Measurements from ENCODE around the gene ACR. TPM values are rescaled to one million over a fixed set of nuclear protein-coding genes. Genes with fewer than 3 reads are reported as not detected.

ACR gene
- total and polyA plus RNA-seq, 2 experiments from 2014 or later, result not detected

Small RNAs within 50 kb of the gene (small RNA-seq; reads per million reads assigned to genes)
- gene RNU6-409P (ENCODE audit: low read depth, low replicate concordance), result not detected

Other genes starting within 250 kb of the ACR start
- gene LMF2, start 230.5 kb upstream of the ACR start, total RNA-seq (2014; rRNA removed; shearing (Covaris generic)), result 95.0 and 124 TPM in 2 replicates
- 101 and 106 TPM in 2 replicates for gene LMF2, start 230.5 kb upstream of the ACR start, polyA plus RNA-seq (2016; fragmentation: Nextera tagmentation; extraction: Ambion mirVana)
- gene NCAPH2, start 230.0 kb upstream of the ACR start, total RNA-seq (2014; rRNA removed; shearing (Covaris generic)), result 33.8 and 61.0 TPM in 2 replicates
- gene NCAPH2, start 230.0 kb upstream of the ACR start, polyA plus RNA-seq (2016; fragmentation: Nextera tagmentation; extraction: Ambion mirVana), result 27.7 and 28.6 TPM in 2 replicates
- 8.4 and 17.5 TPM in 2 replicates for gene SCO2, start 212.6 kb upstream of the ACR start, total RNA-seq (2014; rRNA removed; shearing (Covaris generic))
- 11.0 and 15.0 TPM in 2 replicates for gene SCO2, start 212.6 kb upstream of the ACR start, polyA plus RNA-seq (2016; fragmentation: Nextera tagmentation; extraction: Ambion mirVana)
- 33.2 and 42.4 TPM in 2 replicates for gene TYMP, start 208.2 kb upstream of the ACR start, total RNA-seq (2014; rRNA removed; shearing (Covaris generic))
- 24.3 and 24.8 TPM in 2 replicates for gene TYMP, start 208.2 kb upstream of the ACR start, polyA plus RNA-seq (2016; fragmentation: Nextera tagmentation; extraction: Ambion mirVana)
- gene KLHDC7B, start 192.3 kb upstream of the ACR start, total RNA-seq (2014; rRNA removed; shearing (Covaris generic)), result not detected in 2 replicates
- 0.06 TPM in 1 of 2 replicates, not detected in the other for gene KLHDC7B, start 192.3 kb upstream of the ACR start, polyA plus RNA-seq (2016; fragmentation: Nextera tagmentation; extraction: Ambion mirVana)
- gene SYCE3, start 175.3 kb upstream of the ACR start, total RNA-seq (2014; rRNA removed; shearing (Covaris generic)), result not detected in 2 replicates
- 0.49 and 0.80 TPM in 2 replicates for gene SYCE3, start 175.3 kb upstream of the ACR start, polyA plus RNA-seq (2016; fragmentation: Nextera tagmentation; extraction: Ambion mirVana)
- gene CPT1B, start 159.8 kb upstream of the ACR start, total RNA-seq (2014; rRNA removed; shearing (Covaris generic)), result 1.6 and 2.9 TPM in 2 replicates
- 1.0 and 1.3 TPM in 2 replicates for gene CPT1B, start 159.8 kb upstream of the ACR start, polyA plus RNA-seq (2016; fragmentation: Nextera tagmentation; extraction: Ambion mirVana)
- gene CHKB, start 155.4 kb upstream of the ACR start, total RNA-seq (2014; rRNA removed; shearing (Covaris generic)), result 38.7 and 41.3 TPM in 2 replicates
- 30.7 and 41.7 TPM in 2 replicates for gene CHKB, start 155.4 kb upstream of the ACR start, polyA plus RNA-seq (2016; fragmentation: Nextera tagmentation; extraction: Ambion mirVana)
- gene MAPK8IP2, start 137.4 kb upstream of the ACR start, total RNA-seq (2014; rRNA removed; shearing (Covaris generic)), result 0.38 TPM in 1 of 2 replicates, not detected in the other
- gene MAPK8IP2, start 137.4 kb upstream of the ACR start, polyA plus RNA-seq (2016; fragmentation: Nextera tagmentation; extraction: Ambion mirVana), result 0.06 and 0.09 TPM in 2 replicates
- gene ARSA, start 110.1 kb upstream of the ACR start, total RNA-seq (2014; rRNA removed; shearing (Covaris generic)), result 59.6 and 59.7 TPM in 2 replicates
- 31.7 and 32.9 TPM in 2 replicates for gene ARSA, start 110.1 kb upstream of the ACR start, polyA plus RNA-seq (2016; fragmentation: Nextera tagmentation; extraction: Ambion mirVana)
- 0.51 and 0.97 TPM in 2 replicates for gene SHANK3, start 65.4 kb upstream of the ACR start, total RNA-seq (2014; rRNA removed; shearing (Covaris generic))
- 0.08 and 0.10 TPM in 2 replicates for gene SHANK3, start 65.4 kb upstream of the ACR start, polyA plus RNA-seq (2016; fragmentation: Nextera tagmentation; extraction: Ambion mirVana)
- gene RABL2B, start 45.4 kb downstream of the ACR start, total RNA-seq (2014; rRNA removed; shearing (Covaris generic)), result 18.4 and 21.6 TPM in 2 replicates
- gene RABL2B, start 45.4 kb downstream of the ACR start, polyA plus RNA-seq (2016; fragmentation: Nextera tagmentation; extraction: Ambion mirVana), result 22.4 and 23.6 TPM in 2 replicates